CD4-positive, alpha-beta T cell treated with Interleukin-6 for 4 hours (primary cell): ENCODE results near the gene P2RX5.
"Not testable (repeated sequence)": the region's sequence is repeated elsewhere in the genome, so short reads cannot be mapped to it uniquely, and the experiment has no call there.

Source experiments
- DNase-seq: peaks from one replicate; pipeline ENCODE4 v3.0.0-alpha.2; 2020; ENCODE audit warnings: mixed read lengths

Gene P2RX5

DNA sequence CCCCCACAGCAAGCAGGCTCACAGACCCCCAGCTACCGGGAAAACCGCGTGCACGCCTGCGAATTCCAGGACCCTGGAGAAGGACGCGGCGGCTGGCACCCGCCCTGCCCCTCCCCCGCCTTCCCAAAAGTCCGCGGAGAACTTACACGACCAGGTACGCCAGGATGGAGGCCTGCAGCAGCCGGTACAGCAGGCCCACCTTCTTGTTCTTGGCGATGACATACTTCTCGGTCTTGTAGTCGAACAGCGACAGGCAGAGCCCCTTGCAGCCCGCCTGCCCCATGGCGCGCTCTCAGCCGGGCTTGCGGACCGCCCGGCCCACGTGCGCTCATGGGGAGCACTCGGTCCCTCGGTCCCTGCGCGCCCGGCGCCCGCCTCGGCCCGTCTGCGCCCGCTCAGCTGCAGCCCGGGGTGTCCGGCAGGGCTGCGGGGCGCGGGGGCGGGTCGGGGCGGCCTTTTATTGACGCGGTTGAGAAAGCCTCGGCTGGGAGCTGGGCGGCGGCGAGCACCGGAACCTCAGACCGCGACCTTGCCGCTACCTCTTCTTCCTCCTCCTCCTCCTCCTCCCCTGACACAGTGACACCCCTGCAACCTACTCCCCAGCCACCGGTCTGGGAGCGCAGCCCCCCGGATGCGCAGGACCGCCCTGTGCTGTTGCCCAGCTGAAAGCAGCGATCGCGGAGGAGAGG is at the start of gene P2RX5:
Gene P2RX5, minus strand, starts transcription at position 433 of the 689 bp plus-strand sequence. Its CDS starts 150 bp downstream, at position 283.
- peak; percentile 66 for DNase-seq

DNA sequence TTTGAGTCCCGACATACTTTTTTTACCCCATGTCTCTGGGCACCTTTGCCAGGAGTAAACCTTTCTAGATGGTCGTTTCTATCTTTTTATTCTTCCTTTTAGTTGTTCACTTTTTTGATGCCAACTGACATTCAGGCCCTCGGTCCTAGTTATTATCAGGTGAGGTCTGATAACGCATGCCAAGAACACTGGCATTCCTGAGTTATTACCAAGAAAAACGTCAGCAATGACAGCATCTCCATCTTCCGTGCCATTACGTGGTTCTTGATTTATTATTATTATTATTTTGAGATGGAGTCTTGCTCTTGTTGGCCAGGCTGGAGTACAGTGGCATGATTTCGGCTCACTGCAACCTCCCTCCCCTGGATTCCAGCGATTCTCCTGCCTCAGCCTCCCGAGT is 49.1 kb upstream of the P2RX5 start:
- no peak for DNase-seq

GRCh38 chr17:3744014-3744413 is 48.1 kb upstream of the P2RX5 start:
- DNase-seq: no peak

DNA sequence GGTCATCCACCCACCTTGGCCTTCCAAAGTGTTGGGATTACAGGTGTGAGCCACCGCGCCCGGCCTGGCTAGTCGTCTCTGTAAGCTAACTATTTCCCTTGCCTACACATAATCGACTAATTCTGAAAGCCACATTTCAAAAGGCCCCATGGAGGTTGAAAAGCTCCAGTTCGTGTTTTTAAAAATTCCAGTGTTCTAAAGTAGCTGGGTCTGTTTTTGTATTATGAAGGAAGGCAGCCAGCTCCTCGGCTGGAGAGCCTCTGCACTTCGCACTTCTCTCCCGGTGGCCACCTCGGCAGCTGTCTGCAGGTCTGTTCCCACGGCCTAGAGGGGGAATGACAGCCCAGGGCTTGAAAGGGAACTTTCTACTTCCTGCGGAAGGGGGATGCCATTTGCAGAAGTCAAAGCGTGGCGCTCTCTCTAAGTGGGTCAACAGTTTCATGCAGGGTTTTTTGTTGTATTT is 44.7 kb upstream of the P2RX5 start:
- peak; percentile 69 for DNase-seq

DNA sequence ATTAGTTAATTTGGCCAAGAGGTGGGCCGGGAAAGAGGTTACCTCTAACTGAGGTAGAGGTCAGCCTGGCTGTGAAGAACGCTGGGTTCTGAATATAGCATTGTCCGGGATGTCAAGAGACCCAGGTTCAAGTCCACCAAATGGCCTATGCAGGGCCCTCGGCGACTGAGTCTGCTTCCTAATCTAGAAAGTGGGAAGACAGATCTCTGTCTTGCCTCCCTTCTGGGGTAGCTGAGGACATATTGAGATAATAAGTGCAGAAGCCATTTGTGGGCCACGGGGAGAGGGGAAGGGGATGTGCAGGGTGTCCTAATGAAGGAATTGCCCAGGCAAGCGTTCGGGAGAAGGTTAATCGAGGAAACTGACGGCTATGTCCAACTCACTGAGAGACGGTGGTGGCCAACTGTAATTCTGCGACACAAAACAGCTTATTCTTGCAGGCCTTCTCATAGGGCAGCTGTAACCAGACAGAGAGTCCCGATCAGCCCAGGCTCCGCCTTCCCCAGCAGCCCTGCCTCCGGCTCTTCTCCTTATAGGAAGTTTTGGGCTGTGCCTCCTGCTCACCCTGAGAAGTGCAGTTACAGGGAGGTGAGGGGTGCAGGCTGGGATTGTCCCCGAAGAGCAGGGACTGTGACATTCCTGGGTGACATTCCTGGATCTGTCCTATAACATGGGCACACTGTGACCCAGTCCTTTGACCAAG is 43.6 kb upstream of the P2RX5 start:
- DNase-seq: no peak

GRCh38 chr17:3738562-3739295 is 42.8 kb upstream of the P2RX5 start:
- DNase-seq: peak; percentile 84

DNA sequence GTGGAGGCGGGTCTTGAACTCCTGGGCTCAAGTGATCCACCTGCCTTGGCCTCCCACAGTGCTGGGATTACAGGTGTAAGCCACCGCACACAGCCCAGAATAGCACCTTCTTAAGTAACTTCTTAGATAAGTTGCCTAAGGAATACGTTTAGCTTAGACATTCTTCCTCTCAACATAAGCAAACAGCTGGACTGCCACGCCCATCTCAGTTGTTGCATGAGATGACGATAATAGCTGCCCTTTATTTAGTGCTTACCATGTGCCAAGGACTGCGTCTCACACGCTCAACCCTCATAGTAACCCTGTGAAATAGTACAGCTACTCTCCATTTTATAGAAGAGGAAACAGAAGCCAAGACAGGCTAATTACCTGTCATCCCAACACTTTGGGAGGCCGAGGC is 39.6 kb upstream of the P2RX5 start:
- DNase-seq: no peak

DNA sequence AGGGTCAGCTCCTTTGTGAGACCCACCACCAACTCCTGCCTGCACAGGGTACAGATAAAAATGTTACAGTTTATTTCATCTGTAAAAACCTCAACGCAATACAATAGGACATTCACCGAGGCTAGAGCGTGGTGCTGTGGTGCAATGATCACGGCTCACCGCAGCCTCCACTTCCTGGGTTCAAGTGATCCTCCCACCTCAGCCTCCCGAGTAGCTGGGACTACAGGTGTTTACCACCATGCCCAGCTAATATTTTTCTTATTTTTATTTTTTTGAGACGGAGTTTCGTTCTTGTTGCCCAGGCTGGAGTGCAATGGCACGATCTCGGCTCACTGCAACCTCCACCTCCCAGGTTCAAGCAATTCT is 38.9 kb upstream of the P2RX5 start:
- DNase-seq: not testable (repeated sequence)

DNA sequence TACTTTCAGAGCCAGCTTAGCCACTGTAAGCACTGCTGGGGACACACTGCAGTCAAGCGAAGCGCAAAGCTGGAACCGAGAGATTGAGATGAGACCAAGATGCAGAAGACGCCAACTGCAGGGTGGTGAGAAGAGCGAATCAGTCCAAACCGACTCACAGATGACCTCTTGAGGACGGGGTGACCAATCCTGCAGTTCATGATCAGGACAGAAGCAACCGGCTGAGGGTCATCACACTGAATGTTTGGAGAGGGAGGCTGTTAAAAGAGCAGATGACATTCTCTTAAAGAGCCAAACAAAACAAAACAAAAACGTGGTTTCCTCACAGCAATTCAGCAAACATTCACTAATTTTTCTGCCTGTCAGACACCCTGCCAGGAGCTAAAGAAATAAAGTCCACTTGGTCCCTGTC is 36.3 kb upstream of the P2RX5 start:
- no peak for DNase-seq

- DNase-seq: no peak
These were observed 35.0 kb upstream of the P2RX5 start for GRCh38 chr17:3730881-3731429.

GRCh38 chr17:3729881-3730280 is 33.9 kb upstream of the P2RX5 start:
- DNase-seq: no peak

- not testable (repeated sequence) for DNase-seq
These were observed 32.1 kb upstream of the P2RX5 start for GRCh38 chr17:3728099-3728498.

DNA sequence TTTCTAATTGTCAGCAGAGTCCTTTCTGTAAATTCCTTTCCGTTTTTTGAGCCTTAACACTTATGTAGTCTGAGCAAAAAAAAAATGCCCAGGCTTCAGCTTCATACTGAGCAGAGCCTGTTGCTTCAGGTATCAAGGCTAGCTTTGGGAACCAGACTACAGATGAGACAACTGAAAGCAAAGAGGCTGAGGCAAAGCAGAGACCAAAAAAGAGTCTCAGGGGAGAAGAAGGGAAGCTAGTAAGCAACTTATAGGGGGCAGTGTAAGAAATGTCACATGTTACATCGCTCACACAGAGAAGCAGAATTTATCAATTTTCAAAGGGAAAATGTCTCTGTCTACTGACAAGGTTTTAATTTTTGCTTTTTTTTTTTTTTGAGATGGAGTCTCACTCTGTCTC is 31.1 kb upstream of the P2RX5 start:
- no peak for DNase-seq

DNA sequence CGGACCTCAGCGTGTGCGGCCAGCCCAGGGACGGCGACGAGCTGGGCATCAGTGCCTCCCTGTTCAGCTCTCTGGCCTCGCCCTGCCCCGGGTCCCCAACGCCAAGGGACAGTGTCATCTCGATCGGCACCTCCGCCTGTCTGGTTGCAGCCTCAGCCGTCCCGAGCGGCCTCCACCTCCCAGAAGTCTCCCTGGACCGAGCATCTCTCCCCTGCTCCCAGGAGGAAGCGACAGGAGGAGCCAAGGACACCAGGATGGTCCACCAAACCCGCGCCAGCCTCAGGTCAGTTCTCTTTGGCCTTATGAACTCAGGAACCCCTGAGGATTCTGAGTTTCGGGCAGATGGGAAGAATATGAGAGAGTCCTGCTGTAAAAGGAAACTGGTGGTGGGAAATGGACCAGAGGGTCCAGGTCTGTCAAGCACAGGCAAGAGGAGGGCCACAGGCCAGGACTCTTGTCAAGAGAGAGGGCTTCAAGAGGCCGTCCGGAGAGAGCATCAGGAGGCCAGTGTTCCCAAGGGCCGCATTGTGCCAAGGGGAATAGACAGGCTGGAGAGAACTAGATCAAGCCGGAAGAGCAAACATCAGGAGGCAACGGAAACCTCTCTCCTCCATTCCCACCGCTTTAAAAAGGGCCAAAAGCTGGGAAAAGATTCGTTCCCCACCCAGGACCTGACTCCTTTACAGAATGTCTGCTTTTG is 28.6 kb upstream of the P2RX5 start:
- no peak for DNase-seq

GRCh38 chr17:3723556-3724377 is 27.8 kb upstream of the P2RX5 start, which contains the start of gene HASPIN:
TSS of gene HASPIN (plus strand) at chr17:3723903. CDS start at chr17:3723936, 33 bp downstream.
- DNase-seq: peak; percentile 94

DNA sequence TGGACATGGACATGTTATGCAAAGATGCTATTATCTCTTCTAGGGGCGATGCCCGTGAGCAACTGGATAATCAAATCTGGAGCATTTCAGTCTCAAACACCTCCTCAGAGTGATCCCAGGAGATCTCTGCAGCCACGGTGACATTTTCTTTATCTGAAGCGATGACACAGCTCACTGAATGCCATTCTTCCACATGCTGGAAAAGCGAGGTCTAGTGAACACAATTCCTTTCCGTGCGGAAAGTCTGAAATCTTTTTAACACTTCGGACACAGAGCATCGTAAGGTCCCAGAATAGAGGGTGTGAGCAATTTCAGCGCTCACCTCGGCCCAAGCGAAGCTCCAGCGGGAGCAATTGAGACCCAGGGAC is 27.2 kb upstream of the P2RX5 start:
- DNase-seq: no peak

DNA sequence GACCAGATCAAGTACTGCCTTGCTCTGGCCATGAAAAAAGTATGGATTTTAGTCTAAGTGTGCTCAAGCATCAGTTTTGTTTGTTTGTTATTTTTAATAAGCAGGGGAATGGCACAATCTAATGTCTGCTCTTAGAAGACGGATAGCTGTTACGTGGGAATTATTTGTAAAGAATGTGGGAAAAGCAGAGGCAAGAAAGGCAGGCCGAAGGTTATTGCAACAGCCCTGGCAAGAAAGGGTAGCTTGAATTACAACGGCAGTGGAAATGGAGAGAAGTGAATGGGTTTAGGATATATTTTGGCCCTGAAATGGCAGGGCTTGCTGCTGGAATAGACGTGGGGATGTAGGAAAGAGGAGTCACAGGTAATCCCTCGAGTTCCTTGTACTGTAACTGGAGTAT is 26.8 kb upstream of the P2RX5 start:
- no peak for DNase-seq

GRCh38 chr17:3719265-3719664 is 23.3 kb upstream of the P2RX5 start:
- DNase-seq: no peak

GRCh38 chr17:3718201-3718600 is 22.2 kb upstream of the P2RX5 start:
- DNase-seq: no peak

- no peak for DNase-seq
These were observed 19.3 kb upstream of the P2RX5 start for GRCh38 chr17:3715296-3715695.

DNA sequence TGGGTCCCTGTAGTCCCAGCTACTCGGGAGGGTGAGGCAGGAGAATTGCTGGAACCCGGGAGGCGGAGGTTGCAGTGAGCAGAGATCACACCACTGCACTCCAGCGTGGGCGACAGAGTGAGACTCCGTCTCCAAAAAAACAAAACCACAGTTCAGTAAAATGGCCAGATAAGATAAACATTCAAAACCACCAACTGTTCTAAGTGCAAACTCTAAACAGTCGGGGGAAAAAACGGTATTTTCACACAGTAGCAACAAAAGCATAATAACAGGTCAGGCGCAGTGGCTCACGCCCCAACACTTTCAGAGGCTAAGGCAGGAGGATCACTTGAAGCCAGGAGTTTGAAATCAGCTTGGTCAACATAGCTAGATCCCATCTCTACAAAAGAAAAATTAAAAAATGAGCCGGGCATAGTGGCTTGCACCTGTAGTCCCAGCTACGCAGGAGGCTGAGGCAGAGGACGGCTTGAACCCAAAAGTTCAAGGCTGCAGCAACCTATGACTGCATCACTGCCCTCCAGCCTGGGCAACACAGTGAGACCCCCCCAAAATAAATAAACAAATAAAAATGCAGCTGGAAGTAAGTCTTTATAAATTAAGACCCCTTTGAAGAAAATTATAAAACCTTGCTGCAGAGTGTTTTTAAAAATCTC is 17.0 kb upstream of the P2RX5 start:
- DNase-seq: no peak
